GM12874 (cell line): ENCODE data around the gene P2RY13.

Experiments
- CTCF ChIP-seq: IDR thresholded peaks from 2 replicates; pipeline ENCODE4 v1.5.1; 2011; ENCODE audit warnings: low read depth, mild to moderate bottlenecking, control low read depth, low read length, moderate library complexity; ENCODE audit not compliant: insufficient read depth

The P2RY13 gene

DNA sequence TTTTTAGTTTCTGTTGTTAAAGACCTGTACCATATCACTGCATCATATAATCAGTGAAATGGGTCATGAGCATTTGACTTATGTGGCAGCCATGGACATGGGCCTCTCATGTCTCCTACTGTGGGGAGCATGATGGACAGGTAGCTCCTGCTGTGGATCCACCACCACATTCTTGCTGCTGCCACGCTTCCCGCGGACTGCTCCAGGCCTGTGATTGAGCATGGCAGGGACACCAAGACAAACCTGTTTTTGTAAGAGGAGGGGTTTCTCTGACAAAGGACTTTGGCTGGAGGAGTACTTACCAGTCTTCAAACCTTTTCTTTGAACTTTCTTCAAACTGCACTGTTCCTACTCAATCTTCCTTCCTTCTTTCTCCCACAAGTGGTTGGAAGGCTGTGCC is 33.1 kb downstream of the P2RY13 start:
- TF ChIP-seq CTCF, result no peak

GRCh38 chr3:151293127-151293526 is 36.2 kb downstream of the P2RY13 start:
- TF ChIP-seq CTCF, result no peak

DNA sequence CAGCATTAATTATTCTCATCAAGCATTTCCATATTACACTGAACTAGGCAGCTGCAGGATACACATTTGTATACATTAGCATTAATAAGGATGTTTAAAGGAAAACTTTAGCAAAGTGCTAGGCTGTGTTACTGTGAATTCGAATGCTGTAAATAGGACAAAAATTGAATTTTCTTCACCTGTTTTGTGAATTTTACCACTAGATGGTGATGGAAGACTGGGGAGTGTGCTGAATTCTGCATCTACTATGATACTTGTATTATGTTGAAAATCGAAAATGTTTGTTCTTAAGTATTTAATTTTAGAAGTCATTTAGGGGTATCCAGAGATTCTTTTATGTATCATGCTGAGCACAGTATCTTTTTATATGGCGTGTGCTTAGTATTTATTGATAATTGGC is 38.7 kb downstream of the P2RY13 start:
- TF ChIP-seq CTCF, result 0 out of 2 replicates have a peak, but pooled peaks have one; percentile 22

- no peak for TF ChIP-seq CTCF
These were observed 39.9 kb downstream of the P2RY13 start for GRCh38 chr3:151289445-151289844.

DNA sequence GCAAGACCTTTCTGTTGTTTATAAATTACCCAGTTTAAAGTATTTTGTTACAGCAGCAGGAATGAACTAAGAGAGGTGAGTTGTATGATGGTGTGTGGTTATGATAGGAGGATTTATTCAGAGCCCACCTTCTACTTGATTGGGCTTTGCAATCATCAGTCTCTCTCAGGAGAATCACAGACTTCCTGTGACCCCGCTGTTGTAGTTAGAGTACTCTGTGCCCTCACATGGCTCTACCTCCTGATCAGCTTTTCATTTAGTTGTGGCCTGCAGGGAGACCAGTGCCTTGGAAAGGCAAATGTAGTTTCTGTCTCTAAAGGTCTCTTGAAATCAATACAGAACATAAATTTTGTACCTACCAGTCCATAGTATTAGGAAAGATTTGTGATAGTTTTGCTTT is 43.4 kb downstream of the P2RY13 start:
- no peak for TF ChIP-seq CTCF

- no peak for TF ChIP-seq CTCF
These were observed 45.4 kb downstream of the P2RY13 start for GRCh38 chr3:151283907-151284461.

DNA sequence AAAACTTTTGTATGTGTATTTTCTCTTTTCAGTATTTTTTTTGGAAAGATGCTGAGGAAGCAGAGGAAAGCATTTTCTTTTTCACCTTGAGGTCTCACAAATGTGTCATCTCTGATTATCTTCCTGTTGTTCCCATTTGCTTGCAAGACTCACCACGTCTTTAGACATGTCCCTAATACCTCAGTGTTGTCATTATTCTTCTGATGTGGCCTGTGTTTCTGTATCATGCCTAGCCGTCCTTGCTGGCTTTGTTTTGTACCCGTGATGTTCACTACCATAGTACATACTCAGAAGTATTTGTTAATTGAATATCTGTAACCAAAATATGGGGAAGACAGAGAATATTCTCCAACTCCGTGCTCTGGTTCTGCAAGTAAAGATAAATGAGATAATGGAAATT is 46.0 kb downstream of the P2RY13 start:
- TF ChIP-seq CTCF, result no peak
